Measurements from ENCODE around the gene IMMP2L. TPM values are rescaled to one million over a fixed set of nuclear protein-coding genes. Genes with fewer than 3 reads are reported as not detected.

Gene IMMP2L
- polyA plus RNA-seq, 1 donor (not counting 4 experiments of a cell fraction or from before 2014, with no cell fraction given), result 14.1 TPM

- DNase-seq (ENCODE audit: low read depth, low spot score) (no peak), FAIRE-seq (no peak)
- dilution Hi-C loops (cut with MboI; ENCODE audit: extremely low pct_ligation_motif_present, low sequenced_read_pairs), result no loop called here
- no peaks in the 10 kb centered on the region for H3K79me2 ChIP-seq (ENCODE audit: control insufficient read depth, insufficient read depth, low read length)
- no peaks in the 10 kb centered on the region for H3K27me3 ChIP-seq (ENCODE audit: control insufficient read depth, extremely low read depth, insufficient read depth, low read length)
- no peak overlapping the region for H3K4me2 ChIP-seq (ENCODE audit: control insufficient read depth, extremely low read depth, insufficient read depth, low read depth, low read length)
- no peaks in the 10 kb centered on the region for H3K9me1 ChIP-seq (ENCODE audit: control insufficient read depth, extremely low read depth, insufficient read depth, low read length)
- H3K36me3 ChIP-seq (ENCODE audit: control insufficient read depth in 2 of 2, extremely low read depth in 1 of 2, insufficient read depth in 2 of 2, low read length in 2 of 2), result no peaks in the 10 kb centered on the region
- H3K4me1 ChIP-seq (ENCODE audit: control insufficient read depth, extremely low read depth, insufficient read depth, low read length), result no peaks in the 10 kb centered on the region
- H3K27ac ChIP-seq (ENCODE audit: control insufficient read depth, insufficient read depth, low read length), result no peak overlapping the region
- TF ChIP-seq CTCF (optimal IDR thresholded peaks at IDR 0.05 in 1 of 3, IDR thresholded peaks at IDR 0.05 in 1 of 3, conservative IDR thresholded peaks at IDR 0.05 in 1 of 3; ENCODE audit: extremely low read depth in 1 of 3, insufficient read depth in 2 of 3, low read length in 3 of 3), result no peak
- TF ChIP-seq EZH2 (IDR thresholded peaks at IDR 0.05; ENCODE audit: low read length), result no peak
- H3K9ac ChIP-seq (ENCODE audit: control insufficient read depth, extremely low read depth, insufficient read depth, low read length), result no peak overlapping the region
- no peak overlapping the region for H2AFZ ChIP-seq (ENCODE audit: control insufficient read depth, low read length)
- H3K9me3 ChIP-seq (ENCODE audit: control insufficient read depth, low read depth, low read length), result no peaks in the 10 kb centered on the region
- H4K20me1 ChIP-seq (ENCODE audit: control insufficient read depth, extremely low read depth, insufficient read depth, low read length), result no peaks in the 10 kb centered on the region
- no peak overlapping the region for H3K4me3 ChIP-seq (ENCODE audit: control insufficient read depth in 2 of 3, extremely low read depth in 1 of 3, insufficient read depth in 2 of 3, low read depth in 1 of 3, low read length in 3 of 3)
Observed at GRCh38 chr7:110673148-110673547, 889.1 kb downstream of the IMMP2L start.

GRCh38 chr7:110669410-110669809 is 892.9 kb downstream of the IMMP2L start:
- DNase-seq (ENCODE audit: low read depth, low spot score), result no peak
- no peak overlapping the region for H3K4me3 ChIP-seq (ENCODE audit: control insufficient read depth in 2 of 3, extremely low read depth in 1 of 3, insufficient read depth in 2 of 3, low read depth in 1 of 3, low read length in 3 of 3)
- H3K36me3 ChIP-seq (ENCODE audit: control insufficient read depth in 2 of 2, extremely low read depth in 1 of 2, insufficient read depth in 2 of 2, low read length in 2 of 2), result no peaks in the 10 kb centered on the region
- no peak overlapping the region for H2AFZ ChIP-seq (ENCODE audit: control insufficient read depth, low read length)
- H3K27me3 ChIP-seq (ENCODE audit: control insufficient read depth, extremely low read depth, insufficient read depth, low read length), result no peaks in the 10 kb centered on the region
- dilution Hi-C loops (cut with MboI; ENCODE audit: extremely low pct_ligation_motif_present, low sequenced_read_pairs), result no loop called here
- no peak overlapping the region for H3K4me2 ChIP-seq (ENCODE audit: control insufficient read depth, extremely low read depth, insufficient read depth, low read depth, low read length)
- no peak overlapping the region for H3K9ac ChIP-seq (ENCODE audit: control insufficient read depth, extremely low read depth, insufficient read depth, low read length)
- no peaks in the 10 kb centered on the region for H3K79me2 ChIP-seq (ENCODE audit: control insufficient read depth, insufficient read depth, low read length)
- TF ChIP-seq CTCF (optimal IDR thresholded peaks at IDR 0.05 in 1 of 3, IDR thresholded peaks at IDR 0.05 in 1 of 3, conservative IDR thresholded peaks at IDR 0.05 in 1 of 3; ENCODE audit: extremely low read depth in 1 of 3, insufficient read depth in 2 of 3, low read length in 3 of 3), result no peak
- no peaks in the 10 kb centered on the region for H4K20me1 ChIP-seq (ENCODE audit: control insufficient read depth, extremely low read depth, insufficient read depth, low read length)
- no peak for FAIRE-seq
- H3K27ac ChIP-seq (ENCODE audit: control insufficient read depth, insufficient read depth, low read length), result no peak overlapping the region
- no peaks in the 10 kb centered on the region for H3K9me1 ChIP-seq (ENCODE audit: control insufficient read depth, extremely low read depth, insufficient read depth, low read length)
- H3K4me1 ChIP-seq (ENCODE audit: control insufficient read depth, extremely low read depth, insufficient read depth, low read length), result no peaks in the 10 kb centered on the region
- H3K9me3 ChIP-seq (ENCODE audit: control insufficient read depth, low read depth, low read length), result no peaks in the 10 kb centered on the region

Data from keratinocyte (primary cell).